GM23338 (cell line): ENCODE data around the gene DOP1B. TPM values are rescaled to one million over a fixed set of nuclear protein-coding genes. Genes with fewer than 3 reads are reported as not detected.
A peak's percentile ranks its signal among the peaks of the same experiment; 100 is the strongest.

ENCODE experiments used
- ATAC-seq: fragments of 200-7000 bp; cut with Tn5 transposase; 3 replicates; pipeline ENCODE4 v1.9.1; 2020
- DNase-seq: peaks from one replicate; pipeline ENCODE4 v3.0.0-alpha.2; 2015; ENCODE audit warnings: low spot score
- H2AFZ ChIP-seq: fragments of 200-600 bp; sonication (generic); 2 replicates; pipeline ENCODE4 v1.8.0; 2016; ENCODE audit warnings: antibody characterized with exemption, mild to moderate bottlenecking, moderate library complexity
- H3F3A ChIP-seq: fragments of 200-600 bp; sonication (generic); replicated peaks from 2 replicates; pipeline ENCODE4 v1.8.0; 2017; ENCODE audit warnings: antibody characterized with exemption, mixed run types, low read depth
- H3K27ac ChIP-seq: fragments of 200-600 bp; sonication (generic); 2 replicates; pipeline ENCODE4 v1.6.1; 2016; ENCODE audit warnings: low read depth
- H3K27me3 ChIP-seq: fragments of 200-600 bp; sonication (generic); 2 replicates; pipeline ENCODE4 v1.8.0; 2016; ENCODE audit warnings: mild to moderate bottlenecking, mixed run types, moderate library complexity; ENCODE audit not compliant: insufficient read depth
- H3K36me3 ChIP-seq: fragments of 200-600 bp; sonication (generic); 2 replicates; pipeline ENCODE4 v1.8.0; 2016; ENCODE audit warnings: mild to moderate bottlenecking; ENCODE audit not compliant: insufficient read depth
- H3K4me1 ChIP-seq: fragments of 200-600 bp; sonication (generic); 2 replicates; pipeline ENCODE4 v1.8.0; 2016; ENCODE audit warnings: mild to moderate bottlenecking, moderate library complexity; ENCODE audit not compliant: insufficient read depth
- H3K4me2 ChIP-seq: fragments of 200-600 bp; sonication (generic); 2 replicates; pipeline ENCODE4 v1.7.1; 2017; ENCODE audit warnings: mixed run types
- H3K4me3 ChIP-seq: fragments of 200-600 bp; sonication (generic); 2 replicates; pipeline ENCODE4 v1.6.1; 2016; ENCODE audit warnings: mixed run types
- H3K79me2 ChIP-seq: fragments of 200-600 bp; sonication (generic); replicated peaks from 2 replicates; pipeline ENCODE4 v1.8.0; 2017; ENCODE audit warnings: mild to moderate bottlenecking; ENCODE audit not compliant: insufficient read depth
- H3K9me2 ChIP-seq: fragments of 200-600 bp; sonication (generic); 2 replicates; pipeline ENCODE4 v1.8.0; 2017; ENCODE audit not compliant: insufficient read depth
- H4K20me1 ChIP-seq: fragments of 200-600 bp; sonication (generic); replicated peaks from 2 replicates; pipeline ENCODE4 v1.8.0; 2017; ENCODE audit warnings: mild to moderate bottlenecking; ENCODE audit not compliant: insufficient read depth
- H3K27ac Mint-ChIP-seq: 2 replicates; pipeline ENCODE4 v1.8.0; 2020; ENCODE audit warnings: inconsistent platforms, mild to moderate bottlenecking, moderate library complexity, mixed read lengths
- H3K27me3 Mint-ChIP-seq: 3 replicates; pipeline ENCODE4 v1.8.0; 2022; ENCODE audit warnings: low read depth, mild to moderate bottlenecking, moderate library complexity, mixed read lengths, inconsistent platforms; ENCODE audit not compliant: insufficient read depth, poor library complexity
- H3K36me3 Mint-ChIP-seq: 3 replicates; pipeline ENCODE4 v1.8.0; 2021; ENCODE audit warnings: low read depth, mild to moderate bottlenecking, inconsistent platforms, moderate library complexity, mixed read lengths
- H3K4me1 Mint-ChIP-seq: 3 replicates; pipeline ENCODE4 v1.8.0; 2020; ENCODE audit warnings: mild to moderate bottlenecking, inconsistent platforms, mixed read lengths
- H3K4me3 Mint-ChIP-seq: 3 replicates; pipeline ENCODE4 v1.8.0; 2021; ENCODE audit warnings: moderate library complexity, mild to moderate bottlenecking, inconsistent platforms, mixed read lengths
- H3K9me3 Mint-ChIP-seq: 3 replicates; pipeline ENCODE4 v1.8.0; 2020; ENCODE audit warnings: moderate library complexity, mild to moderate bottlenecking, inconsistent platforms, mixed read lengths
- CREB1 ChIP-seq: fragments of 250-450 bp; sonication (Bioruptor Pico); IDR thresholded peaks from 2 replicates; pipeline ENCODE4 v1.5.0; 2020; ENCODE audit warnings: low read depth, mild to moderate bottlenecking, moderate library complexity
- EZH2 ChIP-seq: fragments of 200-600 bp; sonication (generic); IDR thresholded peaks from one replicate; pipeline ENCODE4 v1.8.0; 2017; ENCODE audit warnings: antibody characterized with exemption, mild to moderate bottlenecking, low read depth; ENCODE audit not compliant: unreplicated experiment
- EZH2phosphoT487 ChIP-seq: fragments of 200-600 bp; sonication (generic); IDR thresholded peaks from one replicate; pipeline ENCODE4 v1.8.1; 2018; ENCODE audit warnings: antibody characterized with exemption; ENCODE audit not compliant: unreplicated experiment
- JUNB ChIP-seq: IDR thresholded peaks from one replicate; pipeline ENCODE4 v1.6.1; 2016; ENCODE audit warnings: antibody characterized with exemption; ENCODE audit not compliant: unreplicated experiment
- NANOG ChIP-seq: IDR thresholded peaks from 2 replicates; pipeline ENCODE4 v1.6.1; 2016; ENCODE audit warnings: antibody characterized with exemption, borderline replicate concordance
- POLR2AphosphoS5 ChIP-seq: IDR thresholded peaks from 2 replicates; pipeline ENCODE4 v1.6.1; 2016; ENCODE audit warnings: antibody characterized with exemption, low read depth
- STAT1 ChIP-seq: IDR thresholded peaks from one replicate; pipeline ENCODE4 v1.6.1; 2016; ENCODE audit warnings: antibody characterized with exemption; ENCODE audit not compliant: unreplicated experiment
- ZNF114 ChIP-seq: fragments of 250-450 bp; sonication (Bioruptor Pico); IDR thresholded peaks from 2 replicates; pipeline ENCODE4 v1.5.0; 2020; ENCODE audit warnings: mild to moderate bottlenecking, moderate library complexity
- ZNF331 ChIP-seq: fragments of 250-450 bp; sonication (Bioruptor Pico); IDR thresholded peaks from 2 replicates; pipeline ENCODE4 v1.5.0; 2020; ENCODE audit warnings: low read depth, mild to moderate bottlenecking, moderate library complexity
- polyA plus RNA-seq: library from polyadenylated mRNA; unstranded; fragments of >200 nt; fragmentation: Nextera tagmentation; extraction: Ambion mirVana; gene quantifications from 2 replicates; pipeline ENCODE4 v1.2.1, GENCODE V29; 2016
- total RNA-seq: library from RNA; depleted of rRNA; stranded (reverse); fragments of >200 nt; shearing (Covaris generic); gene quantifications from 2 replicates; pipeline ENCODE4 v1.2.3, GENCODE V29; 2014
- TF ChIP-seq, protein P1 (sequence below): IDR thresholded peaks from one replicate; pipeline ENCODE4 v1.6.1; 2018; ENCODE audit warnings: antibody characterized with exemption; ENCODE audit not compliant: unreplicated experiment
- TF ChIP-seq, protein P2 (sequence below): fragments of 250-450 bp; sonication (Bioruptor Pico); IDR thresholded peaks from 2 replicates; pipeline ENCODE4 v1.5.0; 2020; ENCODE audit warnings: mild to moderate bottlenecking, moderate library complexity
- TF ChIP-seq, protein P3 (sequence below): IDR thresholded peaks from 2 replicates; pipeline ENCODE4 v1.6.1; 2016; ENCODE audit warnings: antibody characterized with exemption
- TF ChIP-seq, protein P4 (sequence below), 2 experiments: fragments of 200-600 bp in 1 of 2; sonication (generic) in 1 of 2; conservative IDR thresholded peaks; 2 replicates each; pipeline versions ENCODE4 v1.5.1 to v1.6.1; 2016 to 2017; ENCODE audit warnings: antibody characterized with exemption in 2 of 2, low read depth in 2 of 2, mild to moderate bottlenecking in 2 of 2, moderate library complexity in 1 of 2

The DOP1B gene
- total and polyA plus RNA-seq, 2 experiments from 2014 or later = 4.9 to 18.0 TPM

DNA sequence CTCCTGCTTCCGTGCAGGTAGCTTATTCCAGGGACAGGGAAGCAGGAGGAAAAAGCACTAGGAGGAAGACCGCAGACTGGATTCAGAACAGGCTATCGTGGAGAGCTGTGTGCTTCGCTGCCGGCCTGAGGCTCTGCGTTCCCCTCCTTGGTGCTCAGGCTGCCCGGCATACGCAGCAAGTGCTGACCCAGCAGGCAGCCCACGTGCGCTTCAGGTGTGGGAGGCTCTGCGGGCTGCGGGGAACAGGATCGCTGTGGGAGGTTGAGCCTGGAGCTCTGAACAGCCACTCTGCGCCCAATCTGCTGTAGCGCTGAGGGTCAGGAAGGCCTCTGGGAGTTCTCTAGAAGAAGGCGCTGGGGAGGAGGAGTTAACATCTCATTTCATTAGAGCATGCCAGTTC is 27.9 kb downstream of the DOP1B start:
- H3K36me3 Mint-ChIP-seq = no peaks in the 10 kb centered on the region
- H3F3A ChIP-seq = no peaks in the 10 kb centered on the region; the same call in 1 of the 2 replicates
- H3K9me2 ChIP-seq = no peaks in the 10 kb centered on the region
- H3K27me3 Mint-ChIP-seq = peaks cover 6% of the 10 kb centered on the region
- ATAC-seq (peak; percentile 50), DNase-seq (no peak)
- H4K20me1 ChIP-seq = no peaks in the 10 kb centered on the region
- H3K4me1 ChIP-seq = no peaks in the 10 kb centered on the region
- no peak overlapping the region for H3K27ac Mint-ChIP-seq
- peaks cover 13% of the 10 kb centered on the region for H3K4me1 Mint-ChIP-seq
- no peaks in the 10 kb centered on the region for H3K9me3 Mint-ChIP-seq
- no peak overlapping the region for H3K4me3 Mint-ChIP-seq
- no peaks in the 10 kb centered on the region for H3K79me2 ChIP-seq
- H3K27me3 ChIP-seq = no peaks in the 10 kb centered on the region
- H3K4me2 ChIP-seq = no peak overlapping the region
- no peak overlapping the region for H3K27ac ChIP-seq
- no peaks in the 10 kb centered on the region for H3K36me3 ChIP-seq
- H3K4me3 ChIP-seq = no peak overlapping the region
- no peak for TF ChIP-seq EZH2phosphoT487
- TF ChIP-seq, protein P1, sequence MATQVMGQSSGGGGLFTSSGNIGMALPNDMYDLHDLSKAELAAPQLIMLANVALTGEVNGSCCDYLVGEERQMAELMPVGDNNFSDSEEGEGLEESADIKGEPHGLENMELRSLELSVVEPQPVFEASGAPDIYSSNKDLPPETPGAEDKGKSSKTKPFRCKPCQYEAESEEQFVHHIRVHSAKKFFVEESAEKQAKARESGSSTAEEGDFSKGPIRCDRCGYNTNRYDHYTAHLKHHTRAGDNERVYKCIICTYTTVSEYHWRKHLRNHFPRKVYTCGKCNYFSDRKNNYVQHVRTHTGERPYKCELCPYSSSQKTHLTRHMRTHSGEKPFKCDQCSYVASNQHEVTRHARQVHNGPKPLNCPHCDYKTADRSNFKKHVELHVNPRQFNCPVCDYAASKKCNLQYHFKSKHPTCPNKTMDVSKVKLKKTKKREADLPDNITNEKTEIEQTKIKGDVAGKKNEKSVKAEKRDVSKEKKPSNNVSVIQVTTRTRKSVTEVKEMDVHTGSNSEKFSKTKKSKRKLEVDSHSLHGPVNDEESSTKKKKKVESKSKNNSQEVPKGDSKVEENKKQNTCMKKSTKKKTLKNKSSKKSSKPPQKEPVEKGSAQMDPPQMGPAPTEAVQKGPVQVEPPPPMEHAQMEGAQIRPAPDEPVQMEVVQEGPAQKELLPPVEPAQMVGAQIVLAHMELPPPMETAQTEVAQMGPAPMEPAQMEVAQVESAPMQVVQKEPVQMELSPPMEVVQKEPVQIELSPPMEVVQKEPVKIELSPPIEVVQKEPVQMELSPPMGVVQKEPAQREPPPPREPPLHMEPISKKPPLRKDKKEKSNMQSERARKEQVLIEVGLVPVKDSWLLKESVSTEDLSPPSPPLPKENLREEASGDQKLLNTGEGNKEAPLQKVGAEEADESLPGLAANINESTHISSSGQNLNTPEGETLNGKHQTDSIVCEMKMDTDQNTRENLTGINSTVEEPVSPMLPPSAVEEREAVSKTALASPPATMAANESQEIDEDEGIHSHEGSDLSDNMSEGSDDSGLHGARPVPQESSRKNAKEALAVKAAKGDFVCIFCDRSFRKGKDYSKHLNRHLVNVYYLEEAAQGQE = no peak
- no peak for TF ChIP-seq STAT1
- TF ChIP-seq JUNB = no peak
- TF ChIP-seq ZNF331 (CRISPR knock-in tag) = no peak
- no peak for TF ChIP-seq EZH2
- TF ChIP-seq, protein P2, sequence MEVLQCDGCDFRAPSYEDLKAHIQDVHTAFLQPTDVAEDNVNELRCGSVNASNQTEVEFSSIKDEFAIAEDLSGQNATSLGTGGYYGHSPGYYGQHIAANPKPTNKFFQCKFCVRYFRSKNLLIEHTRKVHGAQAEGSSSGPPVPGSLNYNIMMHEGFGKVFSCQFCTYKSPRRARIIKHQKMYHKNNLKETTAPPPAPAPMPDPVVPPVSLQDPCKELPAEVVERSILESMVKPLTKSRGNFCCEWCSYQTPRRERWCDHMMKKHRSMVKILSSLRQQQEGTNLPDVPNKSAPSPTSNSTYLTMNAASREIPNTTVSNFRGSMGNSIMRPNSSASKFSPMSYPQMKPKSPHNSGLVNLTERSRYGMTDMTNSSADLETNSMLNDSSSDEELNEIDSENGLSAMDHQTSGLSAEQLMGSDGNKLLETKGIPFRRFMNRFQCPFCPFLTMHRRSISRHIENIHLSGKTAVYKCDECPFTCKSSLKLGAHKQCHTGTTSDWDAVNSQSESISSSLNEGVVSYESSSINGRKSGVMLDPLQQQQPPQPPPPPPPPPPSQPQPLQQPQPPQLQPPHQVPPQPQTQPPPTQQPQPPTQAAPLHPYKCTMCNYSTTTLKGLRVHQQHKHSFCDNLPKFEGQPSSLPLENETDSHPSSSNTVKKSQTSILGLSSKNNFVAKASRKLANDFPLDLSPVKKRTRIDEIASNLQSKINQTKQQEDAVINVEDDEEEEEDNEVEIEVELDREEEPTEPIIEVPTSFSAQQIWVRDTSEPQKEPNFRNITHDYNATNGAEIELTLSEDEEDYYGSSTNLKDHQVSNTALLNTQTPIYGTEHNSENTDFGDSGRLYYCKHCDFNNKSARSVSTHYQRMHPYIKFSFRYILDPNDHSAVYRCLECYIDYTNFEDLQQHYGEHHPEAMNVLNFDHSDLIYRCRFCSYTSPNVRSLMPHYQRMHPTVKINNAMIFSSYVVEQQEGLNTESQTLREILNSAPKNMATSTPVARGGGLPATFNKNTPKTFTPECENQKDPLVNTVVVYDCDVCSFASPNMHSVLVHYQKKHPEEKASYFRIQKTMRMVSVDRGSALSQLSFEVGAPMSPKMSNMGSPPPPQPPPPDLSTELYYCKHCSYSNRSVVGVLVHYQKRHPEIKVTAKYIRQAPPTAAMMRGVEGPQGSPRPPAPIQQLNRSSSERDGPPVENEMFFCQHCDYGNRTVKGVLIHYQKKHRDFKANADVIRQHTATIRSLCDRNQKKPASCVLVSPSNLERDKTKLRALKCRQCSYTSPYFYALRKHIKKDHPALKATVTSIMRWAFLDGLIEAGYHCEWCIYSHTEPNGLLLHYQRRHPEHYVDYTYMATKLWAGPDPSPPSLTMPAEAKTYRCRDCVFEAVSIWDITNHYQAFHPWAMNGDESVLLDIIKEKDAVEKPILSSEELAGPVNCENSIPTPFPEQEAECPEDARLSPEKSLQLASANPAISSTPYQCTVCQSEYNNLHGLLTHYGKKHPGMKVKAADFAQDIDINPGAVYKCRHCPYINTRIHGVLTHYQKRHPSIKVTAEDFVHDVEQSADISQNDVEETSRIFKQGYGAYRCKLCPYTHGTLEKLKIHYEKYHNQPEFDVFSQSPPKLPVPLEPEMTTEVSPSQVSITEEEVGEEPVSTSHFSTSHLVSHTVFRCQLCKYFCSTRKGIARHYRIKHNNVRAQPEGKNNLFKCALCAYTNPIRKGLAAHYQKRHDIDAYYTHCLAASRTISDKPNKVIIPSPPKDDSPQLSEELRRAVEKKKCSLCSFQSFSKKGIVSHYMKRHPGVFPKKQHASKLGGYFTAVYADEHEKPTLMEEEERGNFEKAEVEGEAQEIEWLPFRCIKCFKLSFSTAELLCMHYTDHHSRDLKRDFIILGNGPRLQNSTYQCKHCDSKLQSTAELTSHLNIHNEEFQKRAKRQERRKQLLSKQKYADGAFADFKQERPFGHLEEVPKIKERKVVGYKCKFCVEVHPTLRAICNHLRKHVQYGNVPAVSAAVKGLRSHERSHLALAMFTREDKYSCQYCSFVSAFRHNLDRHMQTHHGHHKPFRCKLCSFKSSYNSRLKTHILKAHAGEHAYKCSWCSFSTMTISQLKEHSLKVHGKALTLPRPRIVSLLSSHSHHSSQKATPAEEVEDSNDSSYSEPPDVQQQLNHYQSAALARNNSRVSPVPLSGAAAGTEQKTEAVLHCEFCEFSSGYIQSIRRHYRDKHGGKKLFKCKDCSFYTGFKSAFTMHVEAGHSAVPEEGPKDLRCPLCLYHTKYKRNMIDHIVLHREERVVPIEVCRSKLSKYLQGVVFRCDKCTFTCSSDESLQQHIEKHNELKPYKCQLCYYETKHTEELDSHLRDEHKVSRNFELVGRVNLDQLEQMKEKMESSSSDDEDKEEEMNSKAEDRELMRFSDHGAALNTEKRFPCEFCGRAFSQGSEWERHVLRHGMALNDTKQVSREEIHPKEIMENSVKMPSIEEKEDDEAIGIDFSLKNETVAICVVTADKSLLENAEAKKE = no peak
- TF ChIP-seq CREB1 (CRISPR knock-in tag) = no peak
- TF ChIP-seq, protein P3, sequence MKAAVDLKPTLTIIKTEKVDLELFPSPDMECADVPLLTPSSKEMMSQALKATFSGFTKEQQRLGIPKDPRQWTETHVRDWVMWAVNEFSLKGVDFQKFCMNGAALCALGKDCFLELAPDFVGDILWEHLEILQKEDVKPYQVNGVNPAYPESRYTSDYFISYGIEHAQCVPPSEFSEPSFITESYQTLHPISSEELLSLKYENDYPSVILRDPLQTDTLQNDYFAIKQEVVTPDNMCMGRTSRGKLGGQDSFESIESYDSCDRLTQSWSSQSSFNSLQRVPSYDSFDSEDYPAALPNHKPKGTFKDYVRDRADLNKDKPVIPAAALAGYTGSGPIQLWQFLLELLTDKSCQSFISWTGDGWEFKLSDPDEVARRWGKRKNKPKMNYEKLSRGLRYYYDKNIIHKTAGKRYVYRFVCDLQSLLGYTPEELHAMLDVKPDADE = no peak
- TF ChIP-seq, protein P4, sequence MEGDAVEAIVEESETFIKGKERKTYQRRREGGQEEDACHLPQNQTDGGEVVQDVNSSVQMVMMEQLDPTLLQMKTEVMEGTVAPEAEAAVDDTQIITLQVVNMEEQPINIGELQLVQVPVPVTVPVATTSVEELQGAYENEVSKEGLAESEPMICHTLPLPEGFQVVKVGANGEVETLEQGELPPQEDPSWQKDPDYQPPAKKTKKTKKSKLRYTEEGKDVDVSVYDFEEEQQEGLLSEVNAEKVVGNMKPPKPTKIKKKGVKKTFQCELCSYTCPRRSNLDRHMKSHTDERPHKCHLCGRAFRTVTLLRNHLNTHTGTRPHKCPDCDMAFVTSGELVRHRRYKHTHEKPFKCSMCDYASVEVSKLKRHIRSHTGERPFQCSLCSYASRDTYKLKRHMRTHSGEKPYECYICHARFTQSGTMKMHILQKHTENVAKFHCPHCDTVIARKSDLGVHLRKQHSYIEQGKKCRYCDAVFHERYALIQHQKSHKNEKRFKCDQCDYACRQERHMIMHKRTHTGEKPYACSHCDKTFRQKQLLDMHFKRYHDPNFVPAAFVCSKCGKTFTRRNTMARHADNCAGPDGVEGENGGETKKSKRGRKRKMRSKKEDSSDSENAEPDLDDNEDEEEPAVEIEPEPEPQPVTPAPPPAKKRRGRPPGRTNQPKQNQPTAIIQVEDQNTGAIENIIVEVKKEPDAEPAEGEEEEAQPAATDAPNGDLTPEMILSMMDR (conservative IDR thresholded peaks at IDR 0.05; ENCODE audit: low read depth in 2 of 2) = no peak
- no peak for TF ChIP-seq POLR2AphosphoS5
- no peak for TF ChIP-seq NANOG
- TF ChIP-seq ZNF114 (CRISPR knock-in tag) = no peak
- H2AFZ ChIP-seq = no peak overlapping the region
